Neutrophil (primary cell): ENCODE data around the gene LBH.
"Not testable (repeated sequence)": the region's sequence is repeated elsewhere in the genome, so short reads cannot be mapped to it uniquely, and the experiment has no call there.

ENCODE experiments used
- H3K27ac ChIP-seq: fragments of 200-600 bp; sonication (generic); 2 replicates; pipeline ENCODE4 v1.5.1; 2016; ENCODE audit warnings: mild to moderate bottlenecking, moderate library complexity
- H3K27me3 ChIP-seq: fragments of 200-600 bp; sonication (generic); 2 replicates; pipeline ENCODE4 v1.6.0; 2016; ENCODE audit warnings: mild to moderate bottlenecking
- H3K36me3 ChIP-seq: fragments of 200-600 bp; sonication (generic); 2 replicates; pipeline ENCODE4 v1.5.1; 2017
- H3K4me1 ChIP-seq, 2 experiments: fragments of 200-600 bp in 1 of 2; sonication (generic) in 1 of 2; 1 replicate in 1 of 2; 2 replicates in 1 of 2; pipeline versions ENCODE4 v1.5.1 to v1.6.1; 2013 to 2016; ENCODE audit warnings: low read depth in 1 of 2, low read length in 1 of 2, mild to moderate bottlenecking in 1 of 2, moderate library complexity in 1 of 2; ENCODE audit not compliant: control insufficient read depth in 1 of 2, insufficient read depth in 1 of 2
- H3K4me3 ChIP-seq, 2 experiments: fragments of 200-600 bp in 1 of 2; sonication (generic) in 1 of 2; 1 replicate in 1 of 2; 2 replicates in 1 of 2; pipeline ENCODE4 v1.5.1; 2013 to 2016; ENCODE audit warnings: low read depth in 1 of 2, low read length in 1 of 2, mild to moderate bottlenecking in 1 of 2, moderate library complexity in 1 of 2
- H3K9me3 ChIP-seq: fragments of 200-600 bp; sonication (generic); 2 replicates; pipeline ENCODE4 v1.5.1; 2016
- TF ChIP-seq, protein P1 (sequence below): fragments of 200-600 bp; sonication (generic); IDR thresholded peaks from 2 replicates; pipeline ENCODE4 v1.5.1; 2016; ENCODE audit warnings: antibody characterized with exemption

LBH gene

DNA sequence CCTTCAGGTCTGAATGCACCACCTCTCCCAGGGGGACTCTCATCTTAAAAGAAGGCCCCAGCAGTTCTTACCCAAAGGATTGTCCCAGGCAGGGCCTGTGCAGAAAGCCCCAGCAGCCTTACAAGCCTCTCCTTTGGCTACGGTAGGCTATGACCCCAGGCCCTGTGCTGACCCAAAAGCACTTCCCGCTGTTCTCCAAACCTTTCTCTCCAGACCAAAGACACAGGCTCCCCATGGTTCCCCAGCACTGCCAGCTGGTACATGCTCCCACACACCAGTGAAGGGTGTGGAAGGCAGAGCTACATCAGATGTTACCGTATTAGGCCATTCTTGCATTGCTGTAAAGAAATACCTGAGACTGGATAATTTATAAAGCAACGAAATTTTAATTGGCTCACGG, 35.4 kb downstream of the LBH start:
- Histone ChIP-seq H3K27ac (no peak overlapping the region), H3K36me3 (no peaks in the 10 kb centered on the region), H3K4me1 (peaks cover 7 to 13% of the 10 kb centered on the region in 2 experiments), H3K9me3 (no peaks in the 10 kb centered on the region), H3K27me3 (peaks cover 3% of the 10 kb centered on the region), H3K4me3 (no peak overlapping the region)
- TF ChIP-seq, protein P1, sequence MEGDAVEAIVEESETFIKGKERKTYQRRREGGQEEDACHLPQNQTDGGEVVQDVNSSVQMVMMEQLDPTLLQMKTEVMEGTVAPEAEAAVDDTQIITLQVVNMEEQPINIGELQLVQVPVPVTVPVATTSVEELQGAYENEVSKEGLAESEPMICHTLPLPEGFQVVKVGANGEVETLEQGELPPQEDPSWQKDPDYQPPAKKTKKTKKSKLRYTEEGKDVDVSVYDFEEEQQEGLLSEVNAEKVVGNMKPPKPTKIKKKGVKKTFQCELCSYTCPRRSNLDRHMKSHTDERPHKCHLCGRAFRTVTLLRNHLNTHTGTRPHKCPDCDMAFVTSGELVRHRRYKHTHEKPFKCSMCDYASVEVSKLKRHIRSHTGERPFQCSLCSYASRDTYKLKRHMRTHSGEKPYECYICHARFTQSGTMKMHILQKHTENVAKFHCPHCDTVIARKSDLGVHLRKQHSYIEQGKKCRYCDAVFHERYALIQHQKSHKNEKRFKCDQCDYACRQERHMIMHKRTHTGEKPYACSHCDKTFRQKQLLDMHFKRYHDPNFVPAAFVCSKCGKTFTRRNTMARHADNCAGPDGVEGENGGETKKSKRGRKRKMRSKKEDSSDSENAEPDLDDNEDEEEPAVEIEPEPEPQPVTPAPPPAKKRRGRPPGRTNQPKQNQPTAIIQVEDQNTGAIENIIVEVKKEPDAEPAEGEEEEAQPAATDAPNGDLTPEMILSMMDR, result no peak

DNA sequence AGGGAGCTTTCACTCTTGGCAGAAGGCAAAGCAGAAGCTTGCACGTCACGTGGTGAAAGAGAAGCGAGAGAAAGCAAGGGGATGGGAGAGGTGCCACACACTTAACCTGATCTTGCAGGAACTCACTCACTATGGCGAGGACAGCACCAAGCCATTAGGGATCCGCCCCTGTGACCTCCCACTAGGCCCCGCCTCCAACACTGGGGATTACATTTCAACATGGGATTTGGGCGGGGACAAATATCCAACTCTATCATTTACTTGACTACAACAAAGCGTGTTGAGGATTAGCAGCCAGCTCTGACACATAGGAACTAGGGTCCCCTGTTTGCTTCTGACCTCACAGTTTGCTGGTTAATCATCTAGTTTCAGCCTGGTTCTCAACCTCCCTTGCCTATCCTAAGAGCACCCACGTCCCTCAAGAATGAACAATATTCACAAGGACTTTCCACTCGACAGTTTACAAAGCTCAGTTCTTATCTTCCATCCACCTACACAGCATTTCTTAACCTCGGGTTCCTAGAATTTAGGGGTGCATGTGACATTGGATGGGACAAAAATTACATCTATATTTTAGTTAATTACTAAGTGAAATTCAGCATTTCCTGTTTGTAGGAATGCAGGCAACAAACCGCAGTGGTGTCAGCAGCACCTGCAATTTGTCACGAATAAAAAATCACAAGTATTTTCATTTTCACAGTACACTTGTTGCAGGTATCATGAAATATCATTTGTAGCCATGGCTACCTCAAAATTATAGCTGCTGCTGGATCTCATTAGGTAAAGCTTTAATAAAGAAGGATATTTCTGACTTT, 36.0 kb downstream of the LBH start:
- TF ChIP-seq, protein P1, result no peak
- H3K4me3 ChIP-seq, result no peak overlapping the region
- H3K36me3 ChIP-seq, result no peaks in the 10 kb centered on the region
- H3K4me1 ChIP-seq, result peaks cover 7 to 13% of the 10 kb centered on the region in 2 experiments
- H3K27ac ChIP-seq, result no peak overlapping the region
- H3K9me3 ChIP-seq, result no peaks in the 10 kb centered on the region
- H3K27me3 ChIP-seq, result peaks cover 8% of the 10 kb centered on the region

DNA sequence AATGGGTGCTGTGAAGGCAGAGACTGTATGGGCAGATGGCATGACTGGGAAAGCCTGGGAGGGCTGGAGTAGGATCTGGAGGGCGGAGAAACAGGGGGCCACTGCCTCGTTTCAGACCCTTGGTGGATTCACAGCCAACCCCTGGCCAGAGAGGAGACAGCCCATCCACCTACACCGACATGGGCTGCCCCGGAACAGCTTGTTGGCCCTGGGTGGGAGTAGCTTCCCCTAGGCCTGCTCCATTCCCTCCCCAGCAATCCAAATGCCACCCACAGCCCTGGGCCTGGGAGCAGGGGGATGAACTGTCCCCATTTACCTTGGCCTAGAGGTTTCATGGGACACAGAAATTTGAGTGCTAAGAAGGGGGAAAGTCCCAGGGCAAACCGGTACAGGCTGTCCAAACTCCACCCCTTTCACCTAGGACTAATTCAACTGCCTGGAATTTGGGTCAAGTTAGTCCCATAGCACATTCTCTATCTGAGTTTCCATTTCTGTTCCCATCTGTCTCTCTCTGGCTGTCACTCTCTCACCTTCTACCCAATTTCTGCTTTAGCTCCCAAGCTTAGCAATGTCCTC, 37.0 kb downstream of the LBH start:
- TF ChIP-seq, protein P1, result no peak
- Histone ChIP-seq H3K4me1 (peaks cover 7 to 13% of the 10 kb centered on the region in 2 experiments), H3K27me3 (peaks cover 15% of the 10 kb centered on the region), H3K36me3 (no peaks in the 10 kb centered on the region), H3K4me3 (no peak overlapping the region), H3K9me3 (no peaks in the 10 kb centered on the region), H3K27ac (no peak overlapping the region)

DNA sequence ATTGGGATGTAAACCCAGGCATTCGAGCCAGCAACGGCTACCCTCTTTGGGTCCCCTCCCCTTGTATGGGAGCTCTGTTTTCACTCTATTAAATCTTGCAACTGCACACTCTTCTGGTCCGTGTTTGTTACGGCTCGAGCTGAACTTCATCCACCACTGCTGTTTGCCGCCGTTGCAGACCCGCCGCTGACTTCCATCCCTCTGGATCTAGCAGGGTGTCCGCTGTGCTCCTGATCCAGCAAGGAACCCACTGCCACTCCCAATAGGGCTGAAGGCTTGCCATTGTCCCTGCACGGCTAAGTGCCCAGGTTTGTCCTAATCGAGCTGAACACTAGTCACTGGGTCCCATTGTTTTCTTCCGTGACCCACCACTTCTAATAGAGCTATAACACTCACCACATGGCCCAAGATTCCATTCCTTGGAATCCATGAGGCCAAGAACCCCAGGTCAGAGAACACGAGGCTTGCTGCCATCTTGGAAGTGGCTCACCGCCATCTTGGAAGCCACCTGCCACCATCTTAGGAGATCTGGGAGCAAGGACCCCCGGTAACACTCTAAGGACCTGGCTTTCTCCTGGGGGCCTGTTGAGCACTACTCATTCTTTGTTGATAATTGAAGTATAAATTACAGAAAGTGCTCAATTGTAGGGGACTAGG, 37.9 kb downstream of the LBH start:
- H3K36me3 ChIP-seq, result not testable (repeated sequence)
- H3K4me1 ChIP-seq, result peaks cover 7 to 13% of the 10 kb centered on the region in 2 experiments

DNA sequence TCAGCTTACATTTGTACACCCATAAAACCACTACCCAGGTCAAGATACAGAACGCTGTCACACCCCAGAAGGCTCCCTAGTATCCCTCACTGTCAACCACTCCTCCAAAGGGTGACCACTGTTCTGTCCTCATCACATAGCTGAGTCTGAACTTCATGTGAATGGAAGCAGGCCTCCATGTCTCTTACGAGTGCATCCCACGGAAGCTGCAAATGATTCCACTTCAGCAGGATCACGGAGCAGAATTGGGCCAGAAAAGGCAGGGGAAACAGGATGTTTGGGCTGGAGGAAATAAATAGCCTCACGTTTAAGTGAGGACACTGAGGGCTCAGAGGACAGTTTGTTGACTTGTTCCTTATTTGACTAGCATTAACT, 38.4 kb downstream of the LBH start:
- Histone ChIP-seq H3K4me3 (no peak overlapping the region), H3K27ac (no peak overlapping the region), H3K36me3 (no peaks in the 10 kb centered on the region), H3K27me3 (peaks cover 15% of the 10 kb centered on the region), H3K9me3 (no peaks in the 10 kb centered on the region), H3K4me1 (peaks cover 7 to 13% of the 10 kb centered on the region in 2 experiments)
- TF ChIP-seq, protein P1, result no peak

More for the DNA sequence above, 37.9 kb downstream of the LBH start:
- not testable (repeated sequence) for H3K27ac ChIP-seq, H3K4me3 ChIP-seq, H3K9me3 ChIP-seq
- H3K27me3 ChIP-seq, result peaks cover 15% of the 10 kb centered on the region

DNA sequence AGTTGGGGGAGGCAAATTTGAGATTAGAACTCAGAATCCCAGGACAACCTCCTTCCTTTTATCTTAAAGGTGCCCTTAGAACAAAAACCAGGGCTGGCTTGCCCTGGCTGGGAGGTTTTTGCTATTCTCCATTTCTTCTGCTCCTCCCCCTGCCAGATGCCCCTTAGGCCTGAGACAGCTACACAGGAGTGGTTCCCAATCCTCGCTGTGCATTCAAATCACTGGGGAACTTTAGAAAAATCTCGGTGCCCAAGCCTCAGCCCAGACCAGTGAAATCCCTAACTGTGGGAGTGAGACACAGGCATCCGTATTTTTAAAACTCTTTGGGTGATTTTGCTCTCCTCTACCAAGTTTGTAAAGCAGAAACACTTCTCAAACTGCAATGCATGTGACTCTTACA, 38.8 kb downstream of the LBH start:
- Histone ChIP-seq H3K36me3 (no peaks in the 10 kb centered on the region), H3K4me1 (peaks cover 7 to 13% of the 10 kb centered on the region in 2 experiments), H3K9me3 (no peaks in the 10 kb centered on the region), H3K27ac (no peak overlapping the region), H3K4me3 (no peak overlapping the region), H3K27me3 (peaks cover 15% of the 10 kb centered on the region)
- TF ChIP-seq, protein P1, result no peak
